Ishikawa (cell line): ENCODE data around the gene SOX12.

Experiments used
- CEBPB ChIP-seq: IDR thresholded peaks from 2 replicates; pipeline ENCODE4 v1.6.1; 2012
- CREB1 ChIP-seq: IDR thresholded peaks from 2 replicates; pipeline ENCODE4 v1.6.1; 2012; ENCODE audit warnings: low read depth
- EGR1 ChIP-seq: IDR thresholded peaks from 2 replicates; pipeline ENCODE4 v1.6.1; 2012
- EP300 ChIP-seq: IDR thresholded peaks from 2 replicates; pipeline ENCODE4 v1.6.1; 2012; ENCODE audit warnings: borderline replicate concordance
- MAX ChIP-seq: IDR thresholded peaks from 2 replicates; pipeline ENCODE4 v1.6.1; 2012
- REST ChIP-seq: IDR thresholded peaks from 2 replicates; pipeline ENCODE4 v1.6.1; 2012; ENCODE audit warnings: low read depth, mild to moderate bottlenecking
- TAF1 ChIP-seq: IDR thresholded peaks from 2 replicates; pipeline ENCODE4 v1.6.1; 2012; ENCODE audit warnings: low read depth, mild to moderate bottlenecking
- TCF12 ChIP-seq: IDR thresholded peaks from 2 replicates; pipeline ENCODE4 v1.6.1; 2012; ENCODE audit warnings: low read depth
- YY1 ChIP-seq: IDR thresholded peaks from 2 replicates; pipeline ENCODE4 v1.6.1; 2012; ENCODE audit warnings: low read depth

- no peak for TF ChIP-seq TCF12
- TF ChIP-seq REST = no peak
- TF ChIP-seq EP300 = no peak
- no peak for TF ChIP-seq CEBPB
- TF ChIP-seq YY1 = no peak
- no peak for TF ChIP-seq CREB1
- no peak for TF ChIP-seq EGR1
- no peak for TF ChIP-seq MAX
- no peak for TF ChIP-seq TAF1
Measured at GRCh38 chr20:373171-373890, 48.0 kb downstream of the SOX12 start.
